Cerebellar cortex (tissue), 1 donor: ENCODE measurements around the gene SRM.
"Not testable (repeated sequence)": the region's sequence is repeated elsewhere in the genome, so short reads cannot be mapped to it uniquely, and the experiment has no call there.

Source experiments
- DNase-seq: peaks from one replicate; pipeline ENCODE4 v3.0.0-alpha.2; 2015; ENCODE audit warnings: low spot score

The SRM gene

DNA sequence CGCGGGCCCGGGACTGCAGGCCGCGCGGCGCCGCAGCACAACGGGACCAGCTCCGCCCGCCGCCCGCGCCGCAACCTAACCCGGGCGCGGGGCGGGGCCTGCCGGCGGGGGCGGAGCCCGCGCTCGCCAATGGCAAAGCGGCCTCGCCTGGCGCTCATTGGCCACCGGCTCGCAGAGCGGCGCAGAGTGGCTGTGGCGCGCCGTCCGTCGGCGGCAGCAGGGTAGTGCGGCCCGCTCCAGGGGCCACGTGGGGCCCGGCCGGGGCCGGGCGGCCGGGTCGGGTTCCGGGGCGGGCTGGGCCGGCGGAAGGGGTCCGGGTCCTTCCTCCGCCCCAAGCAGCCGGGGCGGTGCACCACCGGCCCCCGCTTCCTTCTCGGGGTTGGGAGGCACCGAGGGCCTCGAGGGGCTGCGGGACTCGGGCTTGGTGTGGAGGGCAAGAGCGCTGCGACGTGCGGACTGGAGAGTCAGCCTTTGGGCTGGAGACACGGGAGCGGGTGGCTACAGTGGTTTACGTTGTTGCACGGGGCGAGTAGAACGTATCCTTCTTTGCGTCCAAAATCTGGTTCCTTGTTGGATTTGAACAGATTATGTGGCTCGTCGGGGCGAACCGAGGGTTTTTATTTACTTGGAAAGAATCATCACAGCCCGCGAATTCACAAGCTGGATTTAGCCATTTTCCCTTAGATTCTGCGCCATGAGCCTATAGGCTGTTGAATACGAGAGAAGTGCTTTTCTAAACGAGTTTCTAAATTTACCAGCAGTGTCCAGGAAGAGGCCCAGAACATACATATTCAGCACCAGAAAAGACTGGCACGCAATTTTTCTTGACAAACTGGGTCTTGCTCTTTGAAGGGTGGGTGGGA lies at the start of gene SRM:
SRM (minus strand) TSS at position 51 of the 863 bp plus-strand sequence. CDS start 75 bp downstream, outside the sequence.
- peak; percentile 85 for DNase-seq

DNA sequence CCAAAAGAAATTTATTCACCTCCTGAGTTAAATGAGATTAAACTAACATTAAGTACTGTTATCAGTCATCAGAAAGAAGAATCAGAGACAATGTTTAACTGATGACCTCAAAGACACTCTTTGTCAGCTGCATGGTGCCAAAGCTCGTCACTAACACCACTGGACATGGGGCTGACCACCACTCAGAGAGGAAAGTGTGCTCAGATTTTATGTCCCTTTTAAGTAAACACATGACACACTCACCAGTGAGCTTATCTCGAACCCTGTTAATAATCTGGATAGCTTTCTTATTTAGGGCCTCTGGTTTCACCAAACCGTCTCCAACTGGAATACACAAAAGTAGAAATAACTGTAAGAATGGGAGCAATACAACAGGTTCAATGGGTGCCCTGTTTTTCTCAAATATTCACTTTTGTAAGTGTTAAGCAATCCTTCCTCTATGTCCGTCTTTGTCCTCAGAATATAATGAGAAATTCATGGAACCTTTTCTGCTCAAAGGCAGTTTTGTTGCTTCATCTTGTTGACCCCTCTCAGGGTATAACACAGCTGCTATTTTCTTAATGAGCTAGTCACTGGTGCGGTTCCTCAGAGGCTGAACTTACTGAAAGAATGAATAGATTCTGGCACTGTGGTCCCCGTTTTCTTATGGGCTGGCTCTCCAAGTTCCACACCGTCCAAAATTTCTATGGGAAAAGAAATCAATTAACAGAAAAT lies 49.4 kb upstream of the SRM start:
- no peak for DNase-seq

DNA sequence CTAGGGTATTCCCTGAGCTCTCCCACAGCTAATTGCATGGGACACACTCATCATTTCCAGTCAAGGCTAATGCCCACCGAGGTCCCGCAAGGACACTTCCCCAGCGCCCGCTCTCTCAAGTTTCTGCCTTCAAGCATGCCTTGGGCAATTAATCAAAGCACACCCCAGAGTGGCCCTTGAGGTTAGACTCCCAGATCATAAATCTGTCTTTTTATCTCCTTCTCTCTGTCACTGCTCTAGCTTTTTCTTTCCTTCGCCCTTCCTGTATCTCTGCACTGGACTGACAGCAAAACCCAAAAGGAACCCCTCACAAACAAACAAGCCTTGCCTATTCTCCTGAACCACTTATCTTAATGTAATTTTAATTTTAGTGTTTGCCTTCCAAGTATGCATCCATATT lies 47.8 kb upstream of the SRM start:
- no peak for DNase-seq

DNA sequence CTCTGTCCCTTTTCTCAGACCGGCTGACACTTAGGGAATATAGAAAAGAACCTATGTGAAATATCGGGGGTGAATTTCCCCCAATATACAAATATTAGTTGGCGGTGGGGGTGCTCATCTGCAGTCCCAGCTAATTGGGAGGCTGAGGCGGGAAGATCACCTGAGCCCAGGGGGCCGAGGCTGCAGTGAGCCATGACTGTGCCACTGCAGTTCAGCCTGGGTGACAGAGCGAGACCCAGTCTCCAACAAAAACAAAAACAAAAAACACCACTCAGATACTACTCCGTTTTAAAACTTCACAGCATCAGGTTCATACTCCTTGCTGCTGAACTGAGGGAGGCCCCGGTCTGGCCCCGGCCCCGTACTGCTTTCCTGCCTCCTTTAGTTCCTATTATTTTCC lies 45.8 kb upstream of the SRM start:
- no peak for DNase-seq

DNA sequence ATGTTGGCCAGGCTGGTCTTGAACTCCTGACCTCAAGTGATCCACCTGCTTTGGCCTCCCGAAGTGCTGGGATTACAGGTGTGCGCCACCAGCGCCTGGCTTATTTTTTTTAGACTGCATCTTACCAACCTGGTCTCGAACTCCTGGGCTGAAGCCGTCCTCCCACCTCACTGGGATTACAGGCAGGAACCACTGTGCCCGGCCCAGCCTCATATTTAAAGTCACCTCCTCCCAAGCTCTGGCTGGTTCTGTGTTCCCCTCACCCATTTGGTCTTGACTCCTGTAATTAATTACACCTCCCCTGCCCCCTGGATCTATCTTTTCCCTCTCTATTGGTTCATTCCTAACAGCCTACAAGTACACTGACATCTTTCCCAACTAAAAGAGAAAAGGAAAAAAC lies 41.5 kb upstream of the SRM start:
- DNase-seq, result no peak

DNA sequence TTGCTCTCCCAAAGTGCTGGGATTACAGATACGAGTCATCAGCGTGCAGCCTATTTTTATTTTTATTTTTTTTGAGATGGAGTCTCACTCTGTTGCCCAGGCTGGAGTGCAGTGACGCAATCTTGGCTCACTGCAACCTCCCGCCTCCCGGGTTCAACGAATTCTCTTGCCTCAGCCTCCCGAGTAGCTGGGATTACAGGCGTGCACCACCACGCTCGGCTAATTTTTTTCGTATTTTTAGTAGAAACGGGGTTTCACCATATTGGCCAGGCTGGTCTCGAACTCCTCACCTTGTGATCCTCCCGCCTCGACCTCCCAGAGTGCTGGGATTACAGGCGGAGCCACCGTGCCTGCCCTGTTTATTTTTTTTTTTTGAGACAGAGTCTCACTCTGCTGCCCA lies 41.0 kb upstream of the SRM start:
- DNase-seq, result not testable (repeated sequence)

DNA sequence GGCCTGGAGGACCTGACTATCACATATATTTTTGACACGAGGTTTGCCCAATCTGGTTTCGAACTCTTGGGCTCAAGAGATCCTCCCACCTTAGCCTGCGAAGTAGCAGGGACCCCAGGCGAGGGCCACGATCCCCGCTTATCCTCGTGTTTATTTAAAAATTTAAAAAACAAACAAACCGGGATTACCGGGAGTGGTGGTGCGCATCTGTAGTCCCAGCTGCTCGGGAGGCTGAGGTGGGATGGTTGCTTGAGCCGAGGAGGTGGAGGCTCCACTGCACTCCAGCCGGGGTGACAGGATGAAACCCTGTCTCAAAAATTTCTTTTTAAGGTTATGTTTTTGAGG lies 40.3 kb upstream of the SRM start:
- no peak for DNase-seq

DNA sequence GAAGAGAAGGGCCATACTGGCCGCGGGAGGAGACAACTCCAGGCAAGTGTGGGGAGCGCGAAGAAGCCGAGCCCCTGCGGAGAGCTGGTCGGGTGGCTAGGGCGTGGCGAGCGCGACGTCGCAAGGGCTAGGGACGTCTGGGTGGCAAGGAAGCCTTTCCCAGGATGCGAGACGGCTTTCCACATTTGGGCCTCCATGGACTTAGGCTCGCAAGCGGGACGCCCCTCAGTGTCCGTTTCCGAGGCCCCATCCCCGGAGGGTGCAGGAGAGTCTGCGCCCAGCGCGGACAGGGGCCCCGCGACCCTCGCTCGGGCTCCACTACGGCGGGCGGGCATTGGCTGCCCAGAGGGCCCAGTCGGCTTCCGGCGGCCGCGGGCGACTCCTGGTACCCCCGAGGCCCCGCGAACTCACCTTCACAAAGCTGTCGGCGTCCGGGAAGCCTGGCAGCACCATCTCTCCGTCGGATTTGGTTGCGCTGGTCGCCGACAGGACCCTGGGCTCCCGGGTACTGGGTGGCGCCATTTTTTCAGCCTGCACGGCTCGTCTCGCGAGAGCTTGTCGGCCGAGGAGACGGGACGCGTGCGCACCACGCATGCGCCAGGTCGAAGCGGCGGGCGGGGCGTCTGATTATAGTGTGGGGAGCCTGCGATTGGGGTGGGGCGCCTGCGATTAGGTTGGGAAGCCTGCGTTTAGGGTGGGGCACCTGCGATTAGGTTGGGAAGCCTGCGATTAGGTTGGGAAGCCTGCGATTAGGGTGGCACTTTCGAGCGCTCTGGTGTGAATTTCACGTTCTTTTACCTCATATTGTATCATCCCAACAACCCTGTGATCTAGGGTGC lies 39.7 kb upstream of the SRM start, which contains the start of gene EXOSC10:
EXOSC10 (minus strand) TSS at position 560 of the 839 bp plus-strand sequence; CDS start at position 522, 38 bp downstream.
- peak; percentile 90 for DNase-seq

DNA sequence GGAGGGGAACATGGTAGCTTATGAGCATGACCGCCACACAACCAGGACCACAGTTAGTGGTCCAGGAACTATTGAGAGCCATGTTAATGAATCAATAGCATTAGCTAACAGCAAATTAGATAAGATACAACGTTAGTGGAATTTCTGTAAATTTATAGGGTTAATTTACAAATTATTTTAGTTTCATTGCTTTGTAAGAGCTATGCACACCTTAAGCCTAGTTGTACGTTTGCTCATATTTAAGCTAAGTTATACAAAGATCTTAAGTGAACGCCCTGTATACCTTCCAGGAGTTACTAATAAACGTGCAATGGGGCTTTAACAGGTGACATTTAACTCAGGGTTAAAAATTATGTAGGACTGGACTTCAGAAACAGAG lies 39.1 kb upstream of the SRM start:
- no peak for DNase-seq

DNA sequence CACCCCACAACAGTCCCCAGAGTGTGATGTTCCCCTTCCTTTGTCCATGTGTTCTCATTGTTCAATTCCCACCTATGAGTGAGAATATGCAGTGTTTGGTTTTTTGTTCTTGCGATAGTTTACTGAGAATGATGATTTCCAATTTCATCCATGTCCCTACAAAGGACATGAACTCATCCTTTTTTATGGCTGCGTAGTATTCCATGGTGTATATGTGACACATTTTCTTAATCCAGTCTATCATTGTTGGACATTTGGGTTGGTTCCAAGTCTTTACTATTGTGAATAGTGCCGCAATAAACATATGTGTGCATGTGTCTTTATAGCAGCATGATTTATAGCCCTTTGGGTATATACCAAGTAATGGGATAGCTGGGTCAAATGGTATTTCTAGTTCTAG lies 24.0 kb upstream of the SRM start:
- DNase-seq, result not testable (repeated sequence)

DNA sequence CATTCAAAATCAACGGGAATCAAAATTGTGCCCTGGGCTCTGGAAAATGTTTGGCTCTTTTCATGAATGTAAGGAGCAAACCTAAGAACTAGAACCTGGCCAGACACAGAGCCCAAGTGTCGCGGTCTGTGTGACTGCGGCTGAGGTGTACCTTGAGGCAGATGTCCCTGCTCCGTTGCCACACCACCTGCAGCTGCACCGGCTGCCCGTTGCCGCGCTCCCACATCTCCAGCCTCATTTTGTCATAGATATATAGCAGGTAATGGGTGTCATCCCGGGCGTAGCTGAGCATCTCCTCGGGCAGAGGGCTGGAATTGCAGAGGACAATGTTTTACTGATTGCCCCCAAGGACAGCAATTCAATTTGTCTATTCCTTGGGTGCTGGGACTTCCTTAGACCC lies 21.1 kb upstream of the SRM start:
- DNase-seq, result no peak

DNA sequence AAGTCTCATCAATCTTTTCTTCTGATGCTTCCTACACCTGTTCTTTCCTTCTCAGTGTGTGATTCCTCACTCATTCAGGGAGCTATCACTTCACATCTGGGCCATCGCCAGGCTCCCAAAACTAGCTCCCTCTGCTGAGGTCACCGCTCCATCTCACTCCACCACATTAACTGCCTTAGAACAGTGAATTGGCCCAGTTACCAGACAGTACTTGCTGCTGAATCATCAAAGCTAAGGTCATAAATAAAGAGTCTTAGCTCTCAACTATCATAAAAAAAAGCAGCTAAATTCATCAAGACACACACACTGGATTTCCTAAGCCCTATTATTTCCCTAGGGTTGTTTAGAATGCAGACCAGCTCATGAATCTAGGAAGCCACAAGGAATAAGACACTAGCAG lies 18.8 kb upstream of the SRM start:
- no peak for DNase-seq

DNA sequence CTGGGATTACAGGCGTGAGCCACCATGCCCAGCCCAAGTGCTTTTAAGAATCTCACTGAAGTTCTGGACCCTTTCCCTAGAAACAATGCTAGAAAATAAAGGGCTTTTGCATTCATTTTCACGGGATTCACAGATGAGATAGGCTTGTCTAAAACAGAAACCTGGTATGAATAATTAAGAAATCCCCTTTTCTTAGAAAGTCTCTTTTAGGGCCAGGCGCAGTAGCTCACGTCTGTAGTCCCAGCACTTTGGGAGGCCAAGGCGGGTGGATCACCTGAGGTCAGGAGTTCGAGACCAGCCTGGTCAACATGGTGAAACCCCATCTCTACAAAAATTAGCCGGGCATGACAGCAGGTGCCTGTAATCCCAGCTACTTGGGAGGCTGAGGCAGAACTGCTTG lies 13.6 kb upstream of the SRM start:
- not testable (repeated sequence) for DNase-seq

DNA sequence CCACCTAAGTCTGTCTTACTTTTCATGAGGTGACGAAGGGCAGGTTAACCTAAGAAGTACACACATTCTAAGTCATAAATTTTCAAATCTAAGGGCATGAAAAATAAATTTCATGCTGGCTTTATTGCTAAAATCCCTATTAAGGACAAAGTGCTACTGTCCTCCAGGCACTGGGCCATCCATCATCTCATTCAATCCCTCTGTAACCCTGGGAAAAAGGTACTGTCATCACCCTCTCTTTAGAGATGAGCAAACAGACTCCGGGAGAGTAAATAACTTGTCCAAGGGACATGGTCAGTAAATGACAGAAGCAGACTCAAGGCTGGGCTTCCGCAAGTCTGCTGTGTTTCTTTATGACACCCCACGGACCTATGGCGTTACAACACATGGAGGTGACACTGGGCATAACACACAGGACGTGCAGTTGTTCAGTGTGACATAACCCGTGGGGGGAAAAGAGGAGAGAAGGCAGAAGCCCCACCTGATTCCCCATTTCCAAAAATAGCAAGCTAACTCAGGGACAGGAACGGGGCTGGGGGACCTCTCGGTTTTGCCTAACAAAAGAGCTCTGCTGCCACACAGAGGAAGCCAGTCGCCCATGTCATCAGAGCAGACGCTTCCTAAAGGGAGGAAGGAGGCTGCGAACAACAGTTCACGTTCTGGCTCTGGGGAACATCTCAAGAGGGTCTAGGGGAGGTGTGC lies 12.5 kb upstream of the SRM start:
- no peak for DNase-seq

DNA sequence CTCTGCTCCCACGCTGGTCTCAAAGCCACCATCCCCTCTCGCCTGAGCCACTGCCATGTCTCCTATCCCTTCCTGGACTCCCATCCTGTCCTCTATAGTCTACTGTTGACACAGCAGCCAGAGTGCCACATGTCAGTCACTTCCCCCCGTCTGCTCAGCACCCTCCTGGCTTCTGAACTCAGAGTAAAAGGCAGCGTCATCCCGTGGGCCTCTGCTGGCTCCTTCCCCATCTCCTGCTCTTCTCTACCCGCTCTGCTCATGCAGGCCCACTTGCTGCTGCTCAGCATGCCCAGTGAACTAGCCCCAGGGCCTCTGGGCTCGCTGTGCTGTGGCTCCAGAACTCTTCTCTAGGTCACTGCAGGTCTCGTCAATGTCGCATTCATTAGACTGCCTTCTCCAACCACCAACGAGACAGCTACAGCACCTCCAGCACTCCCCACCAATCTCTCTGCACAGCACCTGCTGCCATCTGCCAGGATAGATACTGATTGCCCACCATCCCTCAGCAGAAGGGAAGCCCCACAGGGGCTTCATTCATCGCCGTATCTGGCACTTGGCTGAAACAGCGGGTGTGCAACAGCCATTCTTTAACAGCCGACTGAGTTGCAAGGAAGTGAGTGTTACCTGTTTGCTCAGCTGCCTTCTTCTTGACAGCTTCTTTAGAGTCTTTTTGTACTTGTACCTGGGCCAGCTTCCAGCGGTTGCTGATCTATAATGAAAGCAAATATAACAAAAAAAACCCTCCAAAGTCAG lies 11.8 kb upstream of the SRM start:
- DNase-seq, result peak; percentile 23

DNA sequence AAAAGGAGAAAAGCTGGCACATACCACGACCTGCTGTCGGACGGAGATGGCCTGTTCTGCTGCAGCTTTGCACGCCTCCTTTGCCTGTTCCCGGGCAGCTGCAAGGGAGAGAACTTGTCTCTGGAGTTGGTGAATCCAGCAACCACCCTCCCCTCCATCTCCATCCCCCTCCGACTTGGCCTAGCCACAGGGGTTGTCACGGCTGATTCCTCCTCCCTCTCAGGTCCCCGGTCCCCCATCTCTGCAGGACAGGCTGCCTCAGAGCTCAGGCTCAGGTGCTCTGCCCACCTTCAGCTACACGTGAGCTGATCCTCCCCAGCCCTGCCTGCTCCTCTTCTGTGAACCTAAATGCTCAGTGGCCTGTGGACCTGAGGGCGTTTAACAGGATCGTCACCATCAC lies 11.1 kb upstream of the SRM start:
- no peak for DNase-seq

DNA sequence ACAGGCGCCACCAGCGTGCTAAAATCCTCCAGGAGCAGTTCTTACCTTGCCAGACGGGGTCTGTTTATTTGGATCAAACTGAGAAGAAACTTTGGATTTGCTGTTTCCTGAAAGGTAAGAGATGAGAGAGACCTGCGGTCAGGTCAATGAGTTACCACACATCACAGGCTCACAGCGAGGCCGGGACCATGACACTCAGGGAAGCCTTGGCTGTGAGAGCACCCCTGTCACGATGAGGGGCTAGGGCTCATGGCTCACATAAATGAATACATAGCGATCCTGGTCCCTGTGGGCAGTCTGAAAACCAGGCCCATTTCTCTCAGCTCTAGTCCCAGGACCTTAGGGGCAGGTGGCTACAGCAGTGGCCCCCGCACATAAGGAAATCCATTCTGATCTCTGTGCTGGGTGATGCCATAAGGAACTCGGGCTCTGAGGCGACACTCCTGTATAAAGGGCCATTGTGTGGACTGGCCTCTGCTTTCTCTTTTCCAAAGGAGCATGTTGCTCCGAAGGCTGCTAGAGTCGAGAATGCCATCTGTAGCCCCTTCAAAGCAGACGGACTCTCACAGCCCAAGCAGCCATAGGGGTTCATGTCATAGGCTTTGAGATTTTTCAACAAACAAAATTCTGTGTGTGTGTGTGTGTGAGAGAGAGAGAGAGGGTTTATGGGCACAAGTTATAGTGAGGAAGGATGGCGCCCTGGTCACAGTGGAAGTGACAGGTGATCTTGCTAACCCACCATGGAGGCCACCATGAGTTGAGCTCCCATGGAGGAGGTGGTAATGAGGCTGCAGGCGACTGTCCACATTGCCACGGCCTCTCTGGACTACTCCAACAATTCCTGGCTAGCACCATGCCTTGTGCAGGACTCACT lies 9.0 kb upstream of the SRM start:
- no peak for DNase-seq

DNA sequence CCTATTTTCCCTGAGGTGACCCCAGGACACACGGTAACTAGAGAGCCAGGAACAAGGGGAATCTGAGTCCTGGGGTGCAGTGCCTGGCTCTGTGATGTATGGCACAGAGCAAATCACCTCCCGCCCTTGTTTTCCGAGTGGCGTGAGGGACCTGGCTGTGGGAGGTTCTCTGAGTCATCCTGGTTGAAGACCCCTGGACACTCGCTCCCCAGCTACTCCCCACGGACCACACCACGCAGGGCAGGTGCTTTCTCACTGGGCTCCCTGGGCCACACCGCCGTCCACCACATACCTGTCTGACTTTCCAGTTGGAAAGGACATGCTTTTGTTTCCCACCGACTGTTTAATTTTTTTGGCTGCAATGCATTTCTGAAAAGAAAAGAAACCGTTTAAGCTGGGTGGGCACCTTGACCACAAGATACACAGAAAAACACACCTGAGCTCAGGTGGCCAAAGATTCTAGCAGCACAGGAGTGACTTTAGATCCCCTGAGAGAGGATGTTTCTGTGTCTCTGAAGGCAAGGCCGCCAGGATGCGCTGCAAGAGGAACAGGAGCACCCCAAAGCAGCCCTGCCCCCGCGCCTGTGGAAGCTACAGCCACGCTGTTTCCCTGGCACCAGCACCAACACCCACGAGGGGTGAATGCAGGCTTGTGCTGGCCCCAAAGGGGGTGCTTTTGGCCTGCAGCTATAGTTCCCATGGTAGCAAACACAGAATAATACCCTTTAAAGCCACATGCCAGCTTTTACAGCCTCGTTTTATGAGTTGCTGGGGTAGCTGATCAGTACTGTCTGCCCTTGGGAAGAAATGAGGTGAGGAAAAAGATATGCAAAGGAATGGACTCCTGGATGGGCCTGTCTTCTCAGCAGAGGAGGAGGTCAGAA lies 8.1 kb upstream of the SRM start:
- DNase-seq, result no peak

DNA sequence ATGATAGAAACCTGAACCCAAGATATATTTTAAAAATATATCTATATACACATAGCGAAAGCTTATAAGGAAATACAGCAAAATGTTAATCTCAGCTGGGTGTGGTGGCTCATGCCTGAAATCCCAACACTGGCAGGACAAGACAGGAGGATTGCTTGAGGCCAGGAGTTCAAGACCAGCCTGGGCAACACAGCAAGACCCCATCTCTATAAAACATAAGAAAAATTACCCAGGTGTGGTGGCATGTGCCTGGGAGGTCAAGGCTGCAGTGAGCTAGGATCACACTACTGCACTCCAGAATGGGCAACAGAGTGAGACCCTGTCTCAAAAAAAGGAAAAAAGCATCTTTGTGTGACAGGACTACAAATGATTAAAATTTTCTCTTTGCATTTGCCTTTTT lies 6.0 kb upstream of the SRM start:
- no peak for DNase-seq
